GM12878 (cell line): ENCODE results near the gene PRDM16. TPM values are rescaled to one million over a fixed set of nuclear protein-coding genes. Genes with fewer than 3 reads are reported as not detected.

ENCODE experiments used
- ATAC-seq: fragments of 200-7000 bp; cut with Tn5 transposase; 3 replicates; pipeline ENCODE4 v1.9.1; 2020; ENCODE audit warnings: mild to moderate bottlenecking, moderate library complexity
- BruUV-seq: library from RNA; stranded (reverse); fragments of 400-500 nt; replicated peaks from 2 replicates; lab custom pipeline; 2021; lab: Mats Ljungman, UMichigan
- CTCF ChIA-PET: fragments of 300-600 bp; sonication (Branson Sonifier 250); formaldehyde crosslinking; extraction: SDS; loops from one replicate; lab custom pipeline; 2021; ENCODE audit warnings: inconsistent platforms; lab: Yijun Ruan, JAX
- POLR2A ChIA-PET: fragments of 350-600 bp; formaldehyde crosslinking; extraction: SDS; loops from one replicate; lab custom pipeline; 2021; ENCODE audit warnings: inconsistent platforms; lab: Charles Lee
- RAD21 ChIA-PET: fragments of 300-600 bp; sonication (Branson Sonifier 250); formaldehyde crosslinking; loops from one replicate; lab custom pipeline; 2023; ENCODE audit warnings: antibody characterized with exemption; ENCODE audit not compliant: unreplicated experiment; lab: Charles Lee
- SMC1A ChIA-PET: fragments of 300-600 bp; sonication (Branson Sonifier 250); formaldehyde crosslinking; loops from one replicate; lab custom pipeline; 2023; ENCODE audit not compliant: unreplicated experiment, uncharacterized antibody; lab: Charles Lee
- DNase-seq: peaks from one replicate; pipeline ENCODE4 v3.0.0-alpha.2; 2011; ENCODE audit warnings: low read depth, low spot score
- FAIRE-seq: peaks from 3 replicates; lab custom pipeline; 2011; peaks lifted over from hg19 to GRCh38; lab: Jason Lieb, UNC
- H2AFZ ChIP-seq: 2 replicates; pipeline ENCODE4 v1.6.0; 2011; ENCODE audit warnings: low read depth, low read length, control low read depth; ENCODE audit not compliant: control insufficient read depth
- H3K27ac ChIP-seq: 2 replicates; pipeline ENCODE4 v1.5.1; 2011; ENCODE audit warnings: control low read depth; ENCODE audit not compliant: control insufficient read depth, insufficient read depth
- H3K27me3 ChIP-seq, 2 experiments: replicated peaks in 1 of 2; 2 replicates each; pipeline versions ENCODE4 v1.6.0 to v1.6.1; 2011; ENCODE audit warnings: low read length in 1 of 2; ENCODE audit not compliant: control insufficient read depth in 2 of 2, insufficient read depth in 2 of 2
- H3K36me3 ChIP-seq, 2 experiments: 2 replicates each; pipeline ENCODE4 v1.5.1; 2011; ENCODE audit warnings: low read length in 1 of 2; ENCODE audit not compliant: control insufficient read depth in 2 of 2, insufficient read depth in 2 of 2
- H3K4me1 ChIP-seq: 2 replicates; pipeline ENCODE4 v1.6.1; 2011; ENCODE audit warnings: mild to moderate bottlenecking, low read length, moderate library complexity, mixed read lengths; ENCODE audit not compliant: control insufficient read depth, insufficient read depth
- H3K4me2 ChIP-seq: 2 replicates; pipeline ENCODE4 v1.6.0; 2011; ENCODE audit warnings: control low read depth; ENCODE audit not compliant: control insufficient read depth, insufficient read depth
- H3K4me3 ChIP-seq: fragments of 200-600 bp; sonication (generic); 2 replicates; pipeline ENCODE4 v1.5.1; 2016
- H3K79me2 ChIP-seq: 2 replicates; pipeline ENCODE4 v1.6.0; 2011; ENCODE audit warnings: low read length; ENCODE audit not compliant: control insufficient read depth, insufficient read depth
- H3K9ac ChIP-seq: 2 replicates; pipeline ENCODE4 v1.8.0; 2011; ENCODE audit warnings: low read length, control low read depth, mixed read lengths; ENCODE audit not compliant: control insufficient read depth, insufficient read depth
- H3K9me3 ChIP-seq: replicated peaks from 3 replicates; pipeline ENCODE4 v1.5.1; 2011; ENCODE audit warnings: mild to moderate bottlenecking, low read length; ENCODE audit not compliant: control insufficient read depth, insufficient read depth
- H4K20me1 ChIP-seq: 2 replicates; pipeline ENCODE4 v1.6.0; 2011; ENCODE audit not compliant: control insufficient read depth, insufficient read depth
- BRCA1 ChIP-seq: IDR thresholded peaks from 2 replicates; pipeline ENCODE4 v1.6.1; 2011; ENCODE audit warnings: low read depth, low read length, improper control_type of control experiment
- CHD2 ChIP-seq: IDR thresholded peaks from 2 replicates; pipeline ENCODE4 v1.6.1; 2011; ENCODE audit warnings: low read depth, low read length, improper control_type of control experiment, borderline replicate concordance
- E2F8 ChIP-seq: fragments of 450-650 bp; IDR thresholded peaks from 2 replicates; pipeline ENCODE4 v1.6.1; 2018; ENCODE audit warnings: mild to moderate bottlenecking, low read depth, moderate library complexity; ENCODE audit not compliant: partially characterized antibody
- FOS ChIP-seq: IDR thresholded peaks from 3 replicates; pipeline ENCODE4 v1.6.1; 2011; ENCODE audit warnings: borderline replicate concordance; ENCODE audit not compliant: insufficient read length; ENCODE audit errors: extremely low read depth
- JUND ChIP-seq: IDR thresholded peaks from 2 replicates; pipeline ENCODE4 v1.6.1; 2012; ENCODE audit warnings: low read depth, mild to moderate bottlenecking, low read length, improper control_type of control experiment, moderate library complexity
- LARP7 ChIP-seq: fragments of 450-650 bp; IDR thresholded peaks from 2 replicates; pipeline ENCODE4 v1.6.1; 2017; ENCODE audit warnings: mild to moderate bottlenecking
- PAX8 ChIP-seq: fragments of 450-650 bp; IDR thresholded peaks from 2 replicates; pipeline ENCODE4 v1.6.1; 2017; ENCODE audit warnings: mild to moderate bottlenecking, moderate library complexity
- SMC3 ChIP-seq: IDR thresholded peaks from 2 replicates; pipeline ENCODE4 v1.6.1; 2011; ENCODE audit warnings: low read length, improper control_type of control experiment, borderline replicate concordance
- SREBF1 ChIP-seq: IDR thresholded peaks from 2 replicates; pipeline ENCODE4 v1.6.1; 2012; ENCODE audit warnings: mild to moderate bottlenecking, low read length
- TBL1XR1 ChIP-seq: IDR thresholded peaks from 2 replicates; pipeline ENCODE4 v1.6.1; 2012; ENCODE audit warnings: low read depth, low read length, improper control_type of control experiment
- YY1 ChIP-seq: IDR thresholded peaks from 2 replicates; pipeline ENCODE4 v1.6.1; 2011; ENCODE audit warnings: low read depth, mild to moderate bottlenecking, low read length
- WGBS: methylation state at CpG from one replicate; pipeline ENCODE4 v1.1.6; 2016; ENCODE audit warnings: low lambda C conversion rate; ENCODE audit not compliant: insufficient replicate concordance, insufficient coverage; ENCODE audit errors: missing lambda C conversion rate; 5-methylcytosine and 5-hydroxymethylcytosine counted together
- in situ Hi-C: fragments of 300-500 bp; cut with MboI; formaldehyde crosslinking; loops from 9 replicates; pipeline ENCODE4 v1.14.3; 2018; ENCODE audit warnings: mixed read lengths
- intact Hi-C: fragments of 100-400 bp; cut with micrococcal nuclease; formaldehyde crosslinking; loops from one replicate; pipeline ENCODE4 v1.14.2; 2022; ENCODE audit not compliant: unreplicated experiment
- polyA plus RNA-seq, 11 experiments: library from polyadenylated mRNA; depleted of rRNA in 4 of 11; unstranded in 6 of 11; stranded (reverse) in 5 of 11; fragments of >200 nt; fragmentation: Nextera tagmentation in 4 of 11; fragmentation: Illumina TruSeq in 1 of 11; extraction: Ambion mirVana in 4 of 11; extraction: Trizol in 1 of 11; gene quantifications; 1 replicate in 1 of 11; 2 replicates in 10 of 11; pipeline versions ENCODE4 v1.2.1 to v1.2.3, GENCODE V29; 2011 to 2016; ENCODE audit warnings: inconsistent platforms in 2 of 11, missing spikeins in 2 of 11, low read depth in 1 of 11
- total RNA-seq, 4 experiments: library from RNA; depleted of rRNA in 3 of 4; stranded (reverse); fragments of >200 nt in 3 of 4; fragmentation: Illumina TruSeq in 1 of 4; extraction: Trizol in 1 of 4; gene quantifications; 2 replicates each; pipeline versions ENCODE4 v1.2.1 to v1.2.3, GENCODE V29; 2013 to 2021
- TF ChIP-seq, protein P1 (sequence below): IDR thresholded peaks from 2 replicates; pipeline ENCODE4 v1.6.1; 2011; ENCODE audit warnings: borderline replicate concordance, low read depth, mild to moderate bottlenecking, moderate library complexity, low read length; ENCODE audit not compliant: insufficient read depth, poor library complexity, severe bottlenecking
- TF ChIP-seq, protein P2 (sequence below): fragments of 450-650 bp; conservative IDR thresholded peaks from 2 replicates; pipeline ENCODE4 v1.6.1; 2017; ENCODE audit warnings: mild to moderate bottlenecking, moderate library complexity

Gene PRDM16
- total and polyA plus RNA-seq, 10 of the 15 experiments (the other 5 are each of a cell fraction or from before 2014, with no cell fraction given), result 0.03 TPM; not detected in 9

DNA sequence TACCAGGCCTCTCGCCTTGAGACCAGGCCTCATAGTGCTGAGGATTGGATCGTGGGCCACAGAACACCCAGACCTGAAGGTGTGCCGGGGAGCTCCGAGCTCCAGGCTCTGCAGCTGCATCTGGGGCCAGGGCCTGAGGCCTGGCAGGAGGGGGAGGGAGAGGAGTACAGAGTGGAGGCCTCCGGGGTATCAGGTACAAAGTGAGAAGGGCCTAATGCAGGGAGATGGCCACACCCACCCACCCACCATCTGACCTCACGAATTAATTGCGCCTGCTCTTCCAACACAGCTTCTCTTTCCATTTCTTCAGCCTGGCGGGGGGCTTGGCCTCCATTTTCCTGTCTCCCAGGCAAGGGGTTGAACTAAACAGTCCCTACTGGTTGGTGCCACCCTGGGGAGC is 286.1 kb downstream of the PRDM16 start (continued):
- TF ChIP-seq PAX8, result no peak
- TF ChIP-seq YY1, result no peak

DNA sequence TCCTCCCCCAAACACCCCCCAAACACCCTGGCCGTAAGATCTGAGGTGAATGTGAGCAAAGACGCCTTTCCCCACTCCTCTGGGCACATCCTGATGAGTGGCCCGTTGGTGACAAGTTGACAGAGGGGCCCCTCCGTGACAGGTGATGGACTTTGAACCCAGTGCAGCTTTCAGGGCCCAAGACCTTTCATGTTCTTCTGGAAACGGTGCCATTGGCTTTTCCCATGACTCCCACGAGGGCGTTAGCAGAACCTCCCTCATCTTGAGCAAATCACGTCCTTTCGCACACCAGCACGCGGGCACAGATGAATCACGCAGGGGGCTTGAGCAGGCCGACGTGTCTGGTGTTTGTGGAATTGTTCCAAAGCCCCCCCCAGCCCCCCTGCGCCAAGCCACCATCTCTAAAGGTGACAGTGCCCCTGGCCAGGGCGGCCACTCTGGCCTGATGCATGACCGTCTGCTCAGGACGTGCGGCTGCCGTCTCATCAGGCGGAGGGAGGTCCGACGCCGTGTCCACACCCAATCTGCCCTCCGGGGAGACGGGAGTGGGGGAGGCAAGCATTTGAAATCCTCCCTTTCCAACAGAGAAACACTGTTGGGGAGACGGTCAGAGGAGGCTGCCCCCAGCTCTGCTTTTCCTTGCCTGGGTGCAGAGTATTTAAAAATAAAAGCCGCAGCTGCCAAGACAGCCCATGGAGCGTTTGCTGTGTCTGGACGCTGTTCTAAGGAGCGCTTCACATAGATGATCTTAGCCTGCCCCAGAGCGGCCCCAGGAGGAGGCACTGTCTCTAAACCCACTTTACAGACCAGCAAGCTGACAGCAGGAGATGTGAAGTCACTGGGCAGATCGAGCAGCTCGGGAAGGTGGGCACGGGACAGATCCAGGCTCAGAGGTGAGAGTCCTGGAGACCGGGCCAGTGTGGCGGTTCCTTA is 287.2 kb downstream of the PRDM16 start:
- Histone ChIP-seq H3K9me3 (no peaks in the 10 kb centered on the region), H3K4me3 (no peak overlapping the region), H3K27ac (no peak overlapping the region), H3K4me1 (no peaks in the 10 kb centered on the region), H3K4me2 (no peak overlapping the region), H3K36me3 (no peaks in the 10 kb centered on the region), H2AFZ (no peak overlapping the region), H3K79me2 (no peaks in the 10 kb centered on the region), H3K9ac (no peak overlapping the region), H3K27me3 (no peaks in the 10 kb centered on the region), H4K20me1 (no peaks in the 10 kb centered on the region)
- TF ChIP-seq LARP7 (no peak), SREBF1 (no peak), FOS (no peak), E2F8 (no peak), BRCA1 (no peak), TBL1XR1 (no peak), CHD2 (no peak), JUND (no peak), SMC3 (no peak)
- TF ChIP-seq, protein P1, sequence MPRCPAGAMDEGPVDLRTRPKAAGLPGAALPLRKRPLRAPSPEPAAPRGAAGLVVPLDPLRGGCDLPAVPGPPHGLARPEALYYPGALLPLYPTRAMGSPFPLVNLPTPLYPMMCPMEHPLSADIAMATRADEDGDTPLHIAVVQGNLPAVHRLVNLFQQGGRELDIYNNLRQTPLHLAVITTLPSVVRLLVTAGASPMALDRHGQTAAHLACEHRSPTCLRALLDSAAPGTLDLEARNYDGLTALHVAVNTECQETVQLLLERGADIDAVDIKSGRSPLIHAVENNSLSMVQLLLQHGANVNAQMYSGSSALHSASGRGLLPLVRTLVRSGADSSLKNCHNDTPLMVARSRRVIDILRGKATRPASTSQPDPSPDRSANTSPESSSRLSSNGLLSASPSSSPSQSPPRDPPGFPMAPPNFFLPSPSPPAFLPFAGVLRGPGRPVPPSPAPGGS, result no peak
- TF ChIP-seq, protein P2, sequence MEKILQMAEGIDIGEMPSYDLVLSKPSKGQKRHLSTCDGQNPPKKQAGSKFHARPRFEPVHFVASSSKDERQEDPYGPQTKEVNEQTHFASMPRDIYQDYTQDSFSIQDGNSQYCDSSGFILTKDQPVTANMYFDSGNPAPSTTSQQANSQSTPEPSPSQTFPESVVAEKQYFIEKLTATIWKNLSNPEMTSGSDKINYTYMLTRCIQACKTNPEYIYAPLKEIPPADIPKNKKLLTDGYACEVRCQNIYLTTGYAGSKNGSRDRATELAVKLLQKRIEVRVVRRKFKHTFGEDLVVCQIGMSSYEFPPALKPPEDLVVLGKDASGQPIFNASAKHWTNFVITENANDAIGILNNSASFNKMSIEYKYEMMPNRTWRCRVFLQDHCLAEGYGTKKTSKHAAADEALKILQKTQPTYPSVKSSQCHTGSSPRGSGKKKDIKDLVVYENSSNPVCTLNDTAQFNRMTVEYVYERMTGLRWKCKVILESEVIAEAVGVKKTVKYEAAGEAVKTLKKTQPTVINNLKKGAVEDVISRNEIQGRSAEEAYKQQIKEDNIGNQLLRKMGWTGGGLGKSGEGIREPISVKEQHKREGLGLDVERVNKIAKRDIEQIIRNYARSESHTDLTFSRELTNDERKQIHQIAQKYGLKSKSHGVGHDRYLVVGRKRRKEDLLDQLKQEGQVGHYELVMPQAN, result no peak
- ChIA-PET RAD21 (no interaction called here), POLR2A (no interaction called here), CTCF (no interaction called here), SMC1A (no interaction called here)
- WGBS, result 27% methylated on average over 37 of the region's 37 CpGs
- BruUV-seq, result no TSS peak
- DNase-seq (no peak), FAIRE-seq (no peak), ATAC-seq (no peak)
- in situ Hi-C loops (no loop called here), intact Hi-C loops (no loop called here)
